Astrocyte (in vitro differentiated cells and primary cell): Measurements from ENCODE around the gene DNAJC18.

Experiments
- EZH2 ChIP-seq: IDR thresholded peaks from 2 replicates; pipeline ENCODE4 v1.6.1; 2012; ENCODE audit warnings: mild to moderate bottlenecking, low read length, inconsistent platforms; ENCODE audit not compliant: insufficient read depth
- TF ChIP-seq, protein P1 (sequence below): IDR thresholded peaks from 2 replicates; pipeline ENCODE4 v1.5.1; 2011; ENCODE audit warnings: low read depth, mild to moderate bottlenecking, inconsistent platforms, low read length, moderate library complexity; ENCODE audit not compliant: insufficient read depth

DNA sequence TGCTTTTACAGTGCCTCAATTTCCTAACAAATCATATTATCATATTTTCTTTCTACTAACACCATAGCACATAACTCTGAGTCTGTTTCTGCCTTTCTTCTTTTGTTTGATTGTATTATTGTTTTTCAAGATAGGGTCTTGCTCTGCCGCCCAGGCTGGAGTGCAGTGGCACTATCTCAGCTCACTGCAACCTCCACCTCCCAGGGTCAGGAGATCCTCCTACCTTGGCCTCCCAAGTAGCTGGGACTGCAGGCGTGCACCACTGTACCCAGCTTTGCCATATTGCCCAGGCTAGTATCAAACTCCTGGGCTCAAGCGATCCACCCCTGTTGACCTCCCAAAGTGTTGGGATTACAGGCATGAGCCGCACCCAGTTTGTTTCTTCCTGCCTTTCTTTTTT lies 78.9 kb downstream of the DNAJC18 start:
- TF ChIP-seq, protein P1, sequence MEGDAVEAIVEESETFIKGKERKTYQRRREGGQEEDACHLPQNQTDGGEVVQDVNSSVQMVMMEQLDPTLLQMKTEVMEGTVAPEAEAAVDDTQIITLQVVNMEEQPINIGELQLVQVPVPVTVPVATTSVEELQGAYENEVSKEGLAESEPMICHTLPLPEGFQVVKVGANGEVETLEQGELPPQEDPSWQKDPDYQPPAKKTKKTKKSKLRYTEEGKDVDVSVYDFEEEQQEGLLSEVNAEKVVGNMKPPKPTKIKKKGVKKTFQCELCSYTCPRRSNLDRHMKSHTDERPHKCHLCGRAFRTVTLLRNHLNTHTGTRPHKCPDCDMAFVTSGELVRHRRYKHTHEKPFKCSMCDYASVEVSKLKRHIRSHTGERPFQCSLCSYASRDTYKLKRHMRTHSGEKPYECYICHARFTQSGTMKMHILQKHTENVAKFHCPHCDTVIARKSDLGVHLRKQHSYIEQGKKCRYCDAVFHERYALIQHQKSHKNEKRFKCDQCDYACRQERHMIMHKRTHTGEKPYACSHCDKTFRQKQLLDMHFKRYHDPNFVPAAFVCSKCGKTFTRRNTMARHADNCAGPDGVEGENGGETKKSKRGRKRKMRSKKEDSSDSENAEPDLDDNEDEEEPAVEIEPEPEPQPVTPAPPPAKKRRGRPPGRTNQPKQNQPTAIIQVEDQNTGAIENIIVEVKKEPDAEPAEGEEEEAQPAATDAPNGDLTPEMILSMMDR = no peak
- TF ChIP-seq EZH2 = no peak
